ENCODE measurements around the gene ITGB3BP. TPM values are rescaled to one million over a fixed set of nuclear protein-coding genes. Genes with fewer than 3 reads are reported as not detected.

ITGB3BP gene
- total RNA-seq, 1 experiment from 2014 or later, result 47.2 TPM

DNA sequence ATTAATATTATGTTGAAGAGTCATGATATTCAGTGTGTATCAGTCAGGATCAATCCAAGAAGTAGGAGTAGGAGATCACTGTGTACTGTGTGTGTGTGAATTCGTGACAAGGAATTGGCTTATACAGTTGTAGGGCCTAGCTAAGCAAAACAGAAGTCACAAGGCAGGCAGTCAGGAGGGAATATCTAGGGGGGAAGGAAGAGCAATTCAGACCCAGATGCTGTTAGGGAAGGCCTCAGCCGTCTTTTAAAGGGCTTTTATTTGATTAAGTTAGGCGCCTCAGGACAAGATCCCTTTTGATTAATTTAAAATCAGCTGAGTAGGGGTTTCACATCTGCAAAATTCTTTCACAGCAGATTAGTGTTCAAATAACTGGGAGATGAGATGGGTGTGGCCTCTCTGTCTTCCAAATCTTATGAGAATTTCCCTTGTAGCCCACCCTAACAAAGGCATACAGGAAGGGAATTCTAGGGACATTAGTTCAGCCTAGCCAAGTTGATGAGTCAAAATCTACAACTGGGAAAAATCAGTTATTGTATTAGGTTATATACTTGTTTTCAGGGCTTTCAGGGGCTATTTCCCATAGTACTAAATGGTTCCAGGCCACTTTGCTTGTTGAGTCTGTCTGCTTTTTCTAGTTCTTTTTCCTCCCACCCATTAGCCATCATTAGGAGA is 108.2 kb downstream of the ITGB3BP start:
- Histone ChIP-seq H3K23ac (ENCODE audit: insufficient read length, low read depth, low read length) (no peak overlapping the region), H3K18ac (ENCODE audit: insufficient read length, low read depth, low read length) (no peak overlapping the region), H3K4ac (ENCODE audit: low read depth, low read length) (no peak overlapping the region), H4K8ac (replicated peaks; ENCODE audit: insufficient read length, low read depth, low read length) (no peak overlapping the region), H3K27me3 (ENCODE audit: insufficient read depth, low read length) (no peaks in the 10 kb centered on the region), H3K4me2 (ENCODE audit: insufficient read depth, insufficient read length, low read length) (no peak overlapping the region), H2AFZ (ENCODE audit: low read length) (no peak overlapping the region), H3K27ac (ENCODE audit: insufficient read length, low read depth, low read length) (no peak overlapping the region), H2BK15ac (ENCODE audit: low read depth, low read length) (no peak overlapping the region), H2AK5ac (ENCODE audit: insufficient read length, low read length) (no peak overlapping the region), H3K9me3 (ENCODE audit: control insufficient read depth, low read depth, low read length) (no peaks in the 10 kb centered on the region), H3T11ph (ENCODE audit: low read length) (no peak overlapping the region), H3K56ac (ENCODE audit: insufficient read length, low read depth, low read length) (no peak overlapping the region), H4K20me1 (ENCODE audit: control insufficient read depth, insufficient read depth, insufficient read length) (no peaks in the 10 kb centered on the region), H3K79me2 (ENCODE audit: insufficient read depth, low read length) (no peaks in the 10 kb centered on the region), H3K9ac (ENCODE audit: extremely low read depth, insufficient read length, low read length) (no peak overlapping the region), H3K14ac (ENCODE audit: insufficient read depth, low read length) (no peak overlapping the region), H2BK20ac (ENCODE audit: low read depth, low read length, poor library complexity, severe bottlenecking) (no peak overlapping the region), H2BK120ac (ENCODE audit: low read depth, low read length, poor library complexity, severe bottlenecking) (no peak overlapping the region), H2BK5ac (ENCODE audit: insufficient read length, low read length) (no peak overlapping the region), H4K91ac (ENCODE audit: insufficient read length, low read depth, low read length) (no peak overlapping the region), H3K4me1 (ENCODE audit: insufficient read depth, low read length) (no peaks in the 10 kb centered on the region), H3K79me1 (ENCODE audit: insufficient read depth, low read depth, low read length, poor library complexity, severe bottlenecking) (no peaks in the 10 kb centered on the region), H2BK12ac (ENCODE audit: insufficient read length, low read depth, low read length) (no peak overlapping the region), H4K5ac (ENCODE audit: insufficient read length, low read depth, low read length) (no peak overlapping the region), H3K23me2 (ENCODE audit: insufficient read length, low read depth, low read length, poor library complexity, severe bottlenecking) (no peaks in the 10 kb centered on the region)
- Mint-ChIP-seq H3K36me3 (ENCODE audit: insufficient read depth in 1 of 3, low read depth in 3 of 3) (no peaks in the 10 kb centered on the region; a peak in 2 of 7 replicates), H3K27ac (peak overlapping the region; percentile 5 to 38 (median 24); a peak in 2 of 7 replicates), H3K27me3 (ENCODE audit: low read depth) (no peaks in the 10 kb centered on the region), H3K9me3 (no peaks in the 10 kb centered on the region), H3K4me3 (no peak overlapping the region), H3K4me1 (peaks cover 0 to 6% of the 10 kb centered on the region in 2 experiments; a peak in 2 of 4 replicates)
- TF ChIP-seq CTCF (conservative IDR thresholded peaks at IDR 0.05), result no peak
- DNase-seq, result no peak
- WGBS (ENCODE audit: extremely low coverage, insufficient read length, low lambda C conversion rate), result no CpG with 5 or more reads among the region's 3 CpGs

Data from H9 (cell line).